ENCODE data around the gene PNLIPRP3. TPM values are rescaled to one million over a fixed set of nuclear protein-coding genes. Genes with fewer than 3 reads are reported as not detected.

Gene PNLIPRP3
- total and polyA plus RNA-seq, 2 donors (not counting 1 experiment from before 2014, with no cell fraction given), result not detected

GRCh38 chr10:116524736-116525135 lies 97.1 kb downstream of the PNLIPRP3 start:
- no peak overlapping the region for H3K4me3 Mint-ChIP-seq
- Histone ChIP-seq H3K27me3 (replicated peaks in 1 of 4; ENCODE audit: control extremely low read depth in 1 of 4, control insufficient read depth in 3 of 4, insufficient read depth in 4 of 4, low read length in 3 of 4) (no peaks in the 10 kb centered on the region), H3K27ac (ENCODE audit: low read length in 2 of 2) (no peak overlapping the region), H3K36me3 (replicated peaks in 1 of 2; ENCODE audit: control extremely low read depth in 1 of 2, control insufficient read depth in 1 of 2, extremely low read depth in 1 of 2, insufficient read depth in 2 of 2, low read length in 1 of 2) (no peaks in the 10 kb centered on the region), H3K4me3 (ENCODE audit: control extremely low read depth in 1 of 5, extremely low read depth in 1 of 5, insufficient read depth in 1 of 5, low read depth in 2 of 5, low read length in 4 of 5) (no peak overlapping the region), H3K9ac (ENCODE audit: low read length) (no peak overlapping the region), H3K9me3 (ENCODE audit: control extremely low read depth in 1 of 3, control insufficient read depth in 2 of 3, insufficient read depth in 1 of 3, low read length in 2 of 3) (no peaks in the 10 kb centered on the region), H4K20me1 (ENCODE audit: control insufficient read depth, insufficient read depth, low read length, poor library complexity, severe bottlenecking) (no peaks in the 10 kb centered on the region), H3K4me1 (ENCODE audit: control insufficient read depth in 2 of 2, insufficient read depth in 2 of 2, low read length in 2 of 2) (no peaks in the 10 kb centered on the region), H3K79me2 (ENCODE audit: control insufficient read depth, insufficient read depth, low read length) (no peaks in the 10 kb centered on the region), H3K4me2 (replicated peaks; ENCODE audit: low read depth, low read length, poor library complexity, severe bottlenecking) (no peak overlapping the region), H2AFZ (ENCODE audit: insufficient read depth, low read depth, low read length, poor library complexity, severe bottlenecking) (no peak overlapping the region)
- ChIA-PET CTCF (no interaction called here), POLR2A (no interaction called here)
- no CpG with 5 or more reads among the region's 3 CpGs for WGBS (ENCODE audit: insufficient coverage)
- H3K4me1 Mint-ChIP-seq, result no peaks in the 10 kb centered on the region
- H3K9me3 Mint-ChIP-seq (ENCODE audit: insufficient read depth), result no peaks in the 10 kb centered on the region
- H3K27me3 Mint-ChIP-seq, result no peaks in the 10 kb centered on the region
- DNase-seq (no peak), ATAC-seq (ENCODE audit: low read depth) (no peak)
- intact Hi-C loops (cut with micrococcal nuclease), result no loop called here
- TF ChIP-seq, protein P1, sequence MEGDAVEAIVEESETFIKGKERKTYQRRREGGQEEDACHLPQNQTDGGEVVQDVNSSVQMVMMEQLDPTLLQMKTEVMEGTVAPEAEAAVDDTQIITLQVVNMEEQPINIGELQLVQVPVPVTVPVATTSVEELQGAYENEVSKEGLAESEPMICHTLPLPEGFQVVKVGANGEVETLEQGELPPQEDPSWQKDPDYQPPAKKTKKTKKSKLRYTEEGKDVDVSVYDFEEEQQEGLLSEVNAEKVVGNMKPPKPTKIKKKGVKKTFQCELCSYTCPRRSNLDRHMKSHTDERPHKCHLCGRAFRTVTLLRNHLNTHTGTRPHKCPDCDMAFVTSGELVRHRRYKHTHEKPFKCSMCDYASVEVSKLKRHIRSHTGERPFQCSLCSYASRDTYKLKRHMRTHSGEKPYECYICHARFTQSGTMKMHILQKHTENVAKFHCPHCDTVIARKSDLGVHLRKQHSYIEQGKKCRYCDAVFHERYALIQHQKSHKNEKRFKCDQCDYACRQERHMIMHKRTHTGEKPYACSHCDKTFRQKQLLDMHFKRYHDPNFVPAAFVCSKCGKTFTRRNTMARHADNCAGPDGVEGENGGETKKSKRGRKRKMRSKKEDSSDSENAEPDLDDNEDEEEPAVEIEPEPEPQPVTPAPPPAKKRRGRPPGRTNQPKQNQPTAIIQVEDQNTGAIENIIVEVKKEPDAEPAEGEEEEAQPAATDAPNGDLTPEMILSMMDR (IDR thresholded peaks at IDR 0.05), result no peak
- TF ChIP-seq EZH2 (IDR thresholded peaks at IDR 0.05; ENCODE audit: borderline replicate concordance, insufficient read depth, low read depth, low read length, poor library complexity, severe bottlenecking), result no peak
- no peak overlapping the region for H3K27ac Mint-ChIP-seq

DNA sequence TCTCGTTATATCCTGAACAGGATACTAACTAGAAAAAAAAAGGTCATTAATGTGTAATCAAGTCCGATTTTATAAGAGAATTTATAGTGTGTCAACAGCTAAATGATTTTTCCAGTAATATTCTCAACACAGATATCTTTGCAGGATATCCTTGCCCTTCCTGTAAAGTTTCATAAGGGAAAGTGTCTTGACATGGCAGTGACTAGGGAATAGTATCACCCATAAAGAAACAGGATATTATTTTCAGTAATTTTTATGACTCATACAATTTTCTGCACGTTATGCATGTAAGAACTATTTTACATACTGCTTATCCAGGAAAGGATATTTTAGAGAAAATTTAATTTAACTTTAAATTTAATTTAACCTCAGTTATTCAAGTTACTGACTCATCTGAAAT lies 98.6 kb downstream of the PNLIPRP3 start:
- no peaks in the 10 kb centered on the region for H3K4me1 Mint-ChIP-seq
- POLR2A ChIA-PET, result no interaction called here
- Histone ChIP-seq H3K9ac (ENCODE audit: low read length) (no peak overlapping the region), H3K9me3 (ENCODE audit: control extremely low read depth in 1 of 3, control insufficient read depth in 2 of 3, insufficient read depth in 1 of 3, low read length in 2 of 3) (no peaks in the 10 kb centered on the region), H3K4me1 (ENCODE audit: control insufficient read depth in 2 of 2, insufficient read depth in 2 of 2, low read length in 2 of 2) (no peaks in the 10 kb centered on the region), H3K4me2 (replicated peaks; ENCODE audit: low read depth, low read length, poor library complexity, severe bottlenecking) (no peak overlapping the region), H3K36me3 (replicated peaks in 1 of 2; ENCODE audit: control extremely low read depth in 1 of 2, control insufficient read depth in 1 of 2, extremely low read depth in 1 of 2, insufficient read depth in 2 of 2, low read length in 1 of 2) (no peaks in the 10 kb centered on the region), H2AFZ (ENCODE audit: insufficient read depth, low read depth, low read length, poor library complexity, severe bottlenecking) (no peak overlapping the region), H3K27me3 (replicated peaks in 1 of 4; ENCODE audit: control extremely low read depth in 1 of 4, control insufficient read depth in 3 of 4, insufficient read depth in 4 of 4, low read length in 3 of 4) (no peaks in the 10 kb centered on the region), H4K20me1 (ENCODE audit: control insufficient read depth, insufficient read depth, low read length, poor library complexity, severe bottlenecking) (no peaks in the 10 kb centered on the region), H3K4me3 (ENCODE audit: control extremely low read depth in 1 of 5, extremely low read depth in 1 of 5, insufficient read depth in 1 of 5, low read depth in 2 of 5, low read length in 4 of 5) (no peak overlapping the region), H3K27ac (ENCODE audit: low read length in 2 of 2) (no peak overlapping the region), H3K79me2 (ENCODE audit: control insufficient read depth, insufficient read depth, low read length) (no peaks in the 10 kb centered on the region)
- WGBS (ENCODE audit: insufficient coverage), result no CpG with 5 or more reads among the region's 3 CpGs
- DNase-seq, result no peak
- CTCF ChIA-PET, result interaction anchor here (1.4 kb wide), 1 partner anchor 9 kb away, joined by 4 read pairs; no protein-coding TSS in a partner anchor
- H3K27me3 Mint-ChIP-seq, result no peaks in the 10 kb centered on the region
- no peak for ATAC-seq (ENCODE audit: low read depth)
- no peaks in the 10 kb centered on the region for H3K9me3 Mint-ChIP-seq (ENCODE audit: insufficient read depth)
- TF ChIP-seq, protein P1 (IDR thresholded peaks at IDR 0.05), result no peak
- no peak for TF ChIP-seq EZH2 (IDR thresholded peaks at IDR 0.05; ENCODE audit: borderline replicate concordance, insufficient read depth, low read depth, low read length, poor library complexity, severe bottlenecking)
- H3K4me3 Mint-ChIP-seq, result no peak overlapping the region
- intact Hi-C loops (cut with micrococcal nuclease), result no loop called here
- no peak overlapping the region for H3K27ac Mint-ChIP-seq

Small RNAs within 50 kb of the gene (small RNA-seq; reads per million reads assigned to genes)
- gene SNRPGP6 (ENCODE audit: insufficient read length, low read depth, low replicate concordance), result not detected

Other genes with a start within 250 kb of the PNLIPRP3 start
- not detected in 2 replicates for gene GFRA1, start 154.6 kb upstream of the PNLIPRP3 start, total RNA-seq
- not detected in 2 replicates for gene GFRA1, start 154.6 kb upstream of the PNLIPRP3 start, polyA plus RNA-seq
- gene CCDC172, start 103.4 kb upstream of the PNLIPRP3 start, total RNA-seq, result not detected in 2 replicates
- gene CCDC172, start 103.4 kb upstream of the PNLIPRP3 start, polyA plus RNA-seq, result not detected in 2 replicates
- not detected in 2 replicates for gene PNLIP, start 118.1 kb downstream of the PNLIPRP3 start, total RNA-seq
- not detected in 2 replicates for gene PNLIP, start 118.1 kb downstream of the PNLIPRP3 start, polyA plus RNA-seq
- not detected in 2 replicates for gene PNLIPRP1, start 163.1 kb downstream of the PNLIPRP3 start, total RNA-seq
- gene PNLIPRP1, start 163.1 kb downstream of the PNLIPRP3 start, polyA plus RNA-seq, result not detected in 2 replicates
- gene PNLIPRP2, start 193.1 kb downstream of the PNLIPRP3 start, total RNA-seq, result not detected in 2 replicates
- gene PNLIPRP2, start 193.1 kb downstream of the PNLIPRP3 start, polyA plus RNA-seq, result not detected in 2 replicates